RWPE2 (cell line): Measurements from ENCODE around the gene GSTM2.

Experiments used
- ATAC-seq: fragments of 200-7000 bp; cut with Tn5 transposase; 3 replicates; pipeline ENCODE4 v1.9.1; 2021; ENCODE audit warnings: low read depth
- DNase-seq: peaks from one replicate; pipeline ENCODE4 v3.0.0-alpha.2; 2020; ENCODE audit warnings: low spot score
- H3K27ac ChIP-seq: fragments of 450-650 bp; 2 replicates; pipeline ENCODE4 v1.5.1; 2017; ENCODE audit warnings: mild to moderate bottlenecking; ENCODE audit not compliant: poor library complexity, severe bottlenecking
- H3K27me3 ChIP-seq: fragments of 250-450 bp; sonication (Bioruptor Pico); 2 replicates; pipeline ENCODE4 v1.5.1; 2021; ENCODE audit warnings: mild to moderate bottlenecking, moderate library complexity; ENCODE audit not compliant: insufficient read depth, poor library complexity, severe bottlenecking
- H3K36me3 ChIP-seq: fragments of 250-450 bp; sonication (Bioruptor Pico); 2 replicates; pipeline ENCODE4 v1.5.1; 2020; ENCODE audit warnings: low read depth, mild to moderate bottlenecking, moderate library complexity
- H3K4me1 ChIP-seq: fragments of 250-450 bp; sonication (Bioruptor Pico); 2 replicates; pipeline ENCODE4 v1.5.1; 2021; ENCODE audit warnings: mild to moderate bottlenecking, moderate library complexity; ENCODE audit not compliant: insufficient read depth, poor library complexity, severe bottlenecking
- H3K4me3 ChIP-seq: fragments of 250-450 bp; sonication (Bioruptor Pico); 2 replicates; pipeline ENCODE4 v1.5.1; 2021; ENCODE audit warnings: mild to moderate bottlenecking, moderate library complexity; ENCODE audit not compliant: severe bottlenecking
- H3K9me3 ChIP-seq: fragments of 250-450 bp; sonication (Bioruptor Pico); 2 replicates; pipeline ENCODE4 v1.5.1; 2021; ENCODE audit warnings: mild to moderate bottlenecking, moderate library complexity; ENCODE audit not compliant: severe bottlenecking
- TF ChIP-seq, protein P1 (sequence below): fragments of 450-650 bp; IDR thresholded peaks from one replicate; pipeline ENCODE4 v1.5.1; 2017; ENCODE audit warnings: mild to moderate bottlenecking, moderate library complexity; ENCODE audit not compliant: poor library complexity, severe bottlenecking

GSTM2 gene

DNA sequence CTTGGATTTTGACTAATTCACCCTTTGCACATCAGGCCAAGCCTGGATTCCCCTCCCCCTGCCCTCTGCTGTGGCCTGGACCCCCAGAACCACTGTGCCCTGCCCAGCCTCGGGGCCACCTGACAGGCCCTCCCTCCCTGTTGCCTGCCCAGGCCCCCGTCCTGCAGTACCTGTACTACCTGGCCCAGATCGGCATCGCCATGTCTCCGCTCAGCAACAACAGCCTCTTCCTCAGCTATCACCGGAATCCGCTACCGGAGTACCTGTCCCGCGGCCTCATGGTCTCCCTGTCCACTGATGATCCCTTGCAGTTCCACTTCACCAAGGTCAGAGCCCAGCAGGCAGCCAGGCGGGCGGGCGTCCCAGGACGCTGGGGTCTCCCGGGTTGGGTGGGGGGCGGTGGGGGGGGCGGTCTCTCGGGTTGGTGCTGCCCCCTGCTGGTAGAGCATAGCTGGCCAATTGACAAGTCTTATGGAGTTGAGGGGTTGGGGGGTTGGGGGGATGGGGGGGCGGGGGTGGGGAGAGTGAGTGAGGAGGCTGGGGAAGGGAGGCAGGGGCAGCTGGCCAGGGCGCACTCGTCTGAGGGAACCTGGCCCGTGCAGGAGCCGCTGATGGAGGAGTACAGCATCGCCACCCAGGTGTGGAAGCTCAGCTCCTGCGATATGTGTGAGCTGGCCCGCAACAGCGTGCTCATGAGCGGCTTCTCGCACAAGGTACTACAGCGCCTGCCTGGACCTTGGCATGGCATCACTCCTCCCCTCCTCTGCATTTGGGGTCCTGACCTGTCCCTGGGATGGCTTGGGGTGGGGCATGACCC lies 37.6 kb upstream of the GSTM2 start:
- peaks cover 2% of the 10 kb centered on the region for H3K4me1 ChIP-seq
- no peak for ATAC-seq
- TF ChIP-seq, protein P1, sequence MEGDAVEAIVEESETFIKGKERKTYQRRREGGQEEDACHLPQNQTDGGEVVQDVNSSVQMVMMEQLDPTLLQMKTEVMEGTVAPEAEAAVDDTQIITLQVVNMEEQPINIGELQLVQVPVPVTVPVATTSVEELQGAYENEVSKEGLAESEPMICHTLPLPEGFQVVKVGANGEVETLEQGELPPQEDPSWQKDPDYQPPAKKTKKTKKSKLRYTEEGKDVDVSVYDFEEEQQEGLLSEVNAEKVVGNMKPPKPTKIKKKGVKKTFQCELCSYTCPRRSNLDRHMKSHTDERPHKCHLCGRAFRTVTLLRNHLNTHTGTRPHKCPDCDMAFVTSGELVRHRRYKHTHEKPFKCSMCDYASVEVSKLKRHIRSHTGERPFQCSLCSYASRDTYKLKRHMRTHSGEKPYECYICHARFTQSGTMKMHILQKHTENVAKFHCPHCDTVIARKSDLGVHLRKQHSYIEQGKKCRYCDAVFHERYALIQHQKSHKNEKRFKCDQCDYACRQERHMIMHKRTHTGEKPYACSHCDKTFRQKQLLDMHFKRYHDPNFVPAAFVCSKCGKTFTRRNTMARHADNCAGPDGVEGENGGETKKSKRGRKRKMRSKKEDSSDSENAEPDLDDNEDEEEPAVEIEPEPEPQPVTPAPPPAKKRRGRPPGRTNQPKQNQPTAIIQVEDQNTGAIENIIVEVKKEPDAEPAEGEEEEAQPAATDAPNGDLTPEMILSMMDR: peak; percentile 45
- no peaks in the 10 kb centered on the region for H3K27me3 ChIP-seq
- H3K9me3 ChIP-seq: no peaks in the 10 kb centered on the region
- DNase-seq: no peak
- H3K4me3 ChIP-seq: no peak overlapping the region
- no peak overlapping the region for H3K27ac ChIP-seq
- H3K36me3 ChIP-seq: peaks cover 29% of the 10 kb centered on the region

DNA sequence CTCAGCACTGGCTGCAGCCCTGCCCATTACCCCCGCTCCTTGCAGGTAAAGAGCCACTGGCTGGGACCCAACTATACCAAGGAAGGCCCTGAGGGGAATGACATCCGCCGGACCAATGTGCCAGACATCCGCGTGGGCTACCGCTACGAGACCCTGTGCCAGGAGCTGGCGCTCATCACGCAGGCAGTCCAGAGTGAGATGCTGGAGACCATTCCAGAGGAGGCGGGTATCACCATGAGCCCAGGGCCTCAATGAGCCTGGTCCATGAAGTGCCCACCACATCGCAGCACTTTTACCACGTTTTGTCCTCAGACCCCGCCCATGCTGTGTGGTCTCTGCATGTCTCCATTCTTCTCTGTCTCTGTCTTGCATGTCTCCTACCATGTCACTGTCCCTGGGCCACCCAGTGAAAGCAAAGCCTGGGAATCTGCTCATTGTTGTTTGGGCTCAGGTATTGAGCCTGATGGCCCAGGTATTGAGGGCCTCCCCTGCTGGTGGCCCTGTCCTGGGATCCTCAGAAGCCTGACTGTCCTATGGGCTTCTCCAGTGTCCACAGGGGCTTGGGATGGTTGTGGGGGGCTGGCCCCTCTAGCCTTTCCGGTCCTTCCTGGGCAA lies 36.9 kb upstream of the GSTM2 start:
- Histone ChIP-seq H3K9me3 (no peaks in the 10 kb centered on the region), H3K36me3 (peaks cover 29% of the 10 kb centered on the region), H3K27me3 (no peaks in the 10 kb centered on the region), H3K4me3 (no peak overlapping the region), H3K4me1 (peaks cover 2% of the 10 kb centered on the region), H3K27ac (no peak overlapping the region)
- DNase-seq: no peak
- no peak for ATAC-seq
- TF ChIP-seq, protein P1: no peak

DNA sequence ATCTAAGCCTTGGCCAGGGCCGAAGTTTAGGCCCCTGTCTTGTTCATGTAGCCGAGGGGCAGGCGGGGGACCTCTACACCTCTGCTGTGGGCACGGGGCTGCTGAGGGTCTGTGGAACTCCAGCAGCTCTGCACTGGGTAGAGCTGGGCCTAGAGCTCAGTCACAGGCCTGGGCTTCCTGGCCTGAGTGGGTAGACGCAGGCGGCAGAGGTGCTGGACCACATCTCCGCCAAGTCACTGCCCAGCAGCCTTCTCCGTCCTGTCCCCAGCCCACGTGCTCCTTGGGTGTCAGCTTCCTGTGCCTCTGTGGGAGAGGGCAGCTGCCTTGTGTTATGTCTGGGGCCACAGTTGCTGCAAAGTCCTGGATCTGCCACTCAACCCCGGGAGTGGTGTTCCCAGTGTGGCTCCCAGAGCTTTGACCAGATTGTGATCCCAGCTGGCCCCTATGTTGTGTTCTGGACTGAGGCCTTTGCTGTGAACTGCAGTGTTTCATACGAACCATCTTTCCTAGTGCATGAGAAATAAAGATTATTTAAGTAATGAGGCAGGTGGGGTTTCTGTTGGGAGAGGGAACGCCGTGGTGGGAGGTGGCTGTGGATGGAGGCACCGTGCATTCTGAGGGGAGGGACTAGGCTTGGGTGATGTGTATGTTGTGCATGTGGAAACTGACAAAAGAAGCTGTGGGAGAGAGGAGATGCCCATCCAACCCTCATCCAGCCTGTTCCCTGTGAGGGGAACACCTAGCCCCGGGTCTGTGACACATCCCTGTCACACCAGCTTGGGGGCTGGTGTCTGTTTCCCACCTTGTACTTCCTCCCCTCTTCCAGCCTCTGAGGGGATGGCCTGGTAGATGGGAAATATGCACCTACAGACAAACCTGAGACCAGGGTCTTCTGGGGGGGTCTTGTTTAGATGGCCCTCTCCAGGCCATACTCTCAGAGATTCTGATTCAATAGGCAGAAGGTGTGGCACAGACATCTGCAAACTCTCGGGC lies 36.0 kb upstream of the GSTM2 start:
- Histone ChIP-seq H3K36me3 (peaks cover 29% of the 10 kb centered on the region), H3K4me1 (peaks cover 2% of the 10 kb centered on the region), H3K9me3 (no peaks in the 10 kb centered on the region), H3K27me3 (no peaks in the 10 kb centered on the region), H3K27ac (no peak overlapping the region), H3K4me3 (no peak overlapping the region)
- TF ChIP-seq, protein P1: no peak
- ATAC-seq (no peak), DNase-seq (no peak)

DNA sequence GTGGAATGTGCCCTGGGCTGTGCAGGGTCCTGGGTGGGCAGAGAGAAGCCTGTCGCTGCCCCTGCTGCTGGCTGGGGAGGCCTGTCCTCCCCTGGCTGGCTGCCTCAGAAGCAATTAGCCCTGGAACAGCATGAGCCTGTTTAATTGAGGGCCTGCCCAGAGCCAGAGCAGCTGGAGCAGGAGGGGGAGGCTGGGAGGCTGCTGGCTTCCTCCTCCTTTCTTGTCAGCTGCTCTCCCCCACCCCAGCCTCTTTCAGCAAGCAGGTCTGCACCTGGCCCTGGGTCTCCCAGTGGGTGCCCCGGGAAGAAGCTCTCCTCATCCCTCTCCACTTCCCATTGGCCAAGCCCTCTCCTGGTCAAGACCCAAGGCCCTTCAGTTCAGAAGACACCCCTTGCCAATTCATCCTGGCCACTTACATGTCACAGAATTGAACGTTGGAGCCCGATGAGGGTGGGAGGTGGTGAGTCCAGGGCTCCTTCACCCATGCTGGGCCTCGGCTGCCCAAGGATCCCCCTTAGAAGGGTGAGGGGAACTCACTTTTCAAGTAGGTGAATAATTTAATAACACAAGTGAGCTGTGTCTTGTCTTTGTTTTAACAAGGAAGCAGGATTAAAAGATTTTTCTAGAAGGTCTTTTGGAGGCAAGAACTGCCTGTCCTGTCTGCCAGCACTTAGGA lies 35.0 kb upstream of the GSTM2 start:
- Histone ChIP-seq H3K4me3 (no peak overlapping the region), H3K9me3 (no peaks in the 10 kb centered on the region), H3K27ac (no peak overlapping the region), H3K36me3 (peaks cover 29% of the 10 kb centered on the region), H3K27me3 (no peaks in the 10 kb centered on the region), H3K4me1 (peaks cover 2% of the 10 kb centered on the region)
- DNase-seq (no peak), ATAC-seq (no peak)
- TF ChIP-seq, protein P1: no peak
